Memory B cell (primary cell): ENCODE data around the gene OR10AD1.
"Not testable (repeated sequence)": the region's sequence is repeated elsewhere in the genome, so short reads cannot be mapped to it uniquely, and the experiment has no call there.

Source experiments
- ATAC-seq: fragments of 150-1000 bp; cut with Tn5 transposase; 2 replicates; pipeline ENCODE4 v1.10.0; 2021; ENCODE audit warnings: low read depth, mild to moderate bottlenecking, moderate library complexity
- DNase-seq, 2 donors: peaks; one replicate each; pipeline ENCODE4 v3.0.0; 2022; ENCODE audit warnings: low spot score in 2 of 2
- H3K27ac Mint-ChIP-seq: one replicate; pipeline ENCODE4 v1.8.0; 2022; ENCODE audit warnings: mild to moderate bottlenecking, moderate library complexity, mixed read lengths
- H3K27me3 Mint-ChIP-seq: one replicate; pipeline ENCODE4 v1.8.0; 2022; ENCODE audit warnings: mixed read lengths
- H3K36me3 Mint-ChIP-seq: one replicate; pipeline ENCODE4 v1.8.0; 2022; ENCODE audit warnings: mild to moderate bottlenecking, mixed read lengths
- H3K4me1 Mint-ChIP-seq: one replicate; pipeline ENCODE4 v1.8.0; 2022; ENCODE audit warnings: mixed read lengths
- H3K4me3 Mint-ChIP-seq: one replicate; pipeline ENCODE4 v1.8.0; 2022; ENCODE audit warnings: mild to moderate bottlenecking, moderate library complexity, mixed read lengths
- H3K9me3 Mint-ChIP-seq: one replicate; pipeline ENCODE4 v1.8.0; 2022; ENCODE audit warnings: mixed read lengths

The OR10AD1 gene, protein sequence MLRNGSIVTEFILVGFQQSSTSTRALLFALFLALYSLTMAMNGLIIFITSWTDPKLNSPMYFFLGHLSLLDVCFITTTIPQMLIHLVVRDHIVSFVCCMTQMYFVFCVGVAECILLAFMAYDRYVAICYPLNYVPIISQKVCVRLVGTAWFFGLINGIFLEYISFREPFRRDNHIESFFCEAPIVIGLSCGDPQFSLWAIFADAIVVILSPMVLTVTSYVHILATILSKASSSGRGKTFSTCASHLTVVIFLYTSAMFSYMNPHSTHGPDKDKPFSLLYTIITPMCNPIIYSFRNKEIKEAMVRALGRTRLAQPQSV

DNA sequence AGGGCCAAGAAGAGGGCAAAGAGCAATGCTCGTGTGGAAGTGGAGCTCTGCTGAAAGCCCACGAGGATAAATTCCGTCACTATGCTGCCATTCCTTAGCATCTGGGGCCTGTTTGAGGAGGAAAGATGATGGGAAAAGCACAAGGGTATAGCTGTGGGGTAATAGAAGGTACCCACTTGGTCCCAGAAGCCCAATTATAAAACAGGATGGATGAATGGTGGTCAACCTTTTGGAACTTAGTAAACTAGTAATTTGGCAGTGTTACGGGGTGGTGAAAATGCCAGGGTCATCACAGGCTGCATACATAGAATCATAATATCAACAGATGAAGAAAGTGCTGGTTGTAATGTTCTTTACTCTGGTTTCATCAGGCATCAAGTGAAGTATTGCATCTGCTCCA is at the start of gene OR10AD1:
Gene OR10AD1 (minus strand): TSS at position 101 of the 400 bp plus-strand sequence. CDS start 0 bp downstream, at position 101.
- peaks cover 11% of the 10 kb centered on the region for H3K4me1 Mint-ChIP-seq
- DNase-seq (no peak), ATAC-seq (no peak)
- H3K27me3 Mint-ChIP-seq: no peaks in the 10 kb centered on the region
- H3K9me3 Mint-ChIP-seq: peaks cover 13% of the 10 kb centered on the region
- peaks cover 25% of the 10 kb centered on the region for H3K36me3 Mint-ChIP-seq
- peak within 1 kb of the TSS; percentile 28 for H3K27ac Mint-ChIP-seq
- H3K4me3 Mint-ChIP-seq: no peak within 1 kb of the TSS

DNA sequence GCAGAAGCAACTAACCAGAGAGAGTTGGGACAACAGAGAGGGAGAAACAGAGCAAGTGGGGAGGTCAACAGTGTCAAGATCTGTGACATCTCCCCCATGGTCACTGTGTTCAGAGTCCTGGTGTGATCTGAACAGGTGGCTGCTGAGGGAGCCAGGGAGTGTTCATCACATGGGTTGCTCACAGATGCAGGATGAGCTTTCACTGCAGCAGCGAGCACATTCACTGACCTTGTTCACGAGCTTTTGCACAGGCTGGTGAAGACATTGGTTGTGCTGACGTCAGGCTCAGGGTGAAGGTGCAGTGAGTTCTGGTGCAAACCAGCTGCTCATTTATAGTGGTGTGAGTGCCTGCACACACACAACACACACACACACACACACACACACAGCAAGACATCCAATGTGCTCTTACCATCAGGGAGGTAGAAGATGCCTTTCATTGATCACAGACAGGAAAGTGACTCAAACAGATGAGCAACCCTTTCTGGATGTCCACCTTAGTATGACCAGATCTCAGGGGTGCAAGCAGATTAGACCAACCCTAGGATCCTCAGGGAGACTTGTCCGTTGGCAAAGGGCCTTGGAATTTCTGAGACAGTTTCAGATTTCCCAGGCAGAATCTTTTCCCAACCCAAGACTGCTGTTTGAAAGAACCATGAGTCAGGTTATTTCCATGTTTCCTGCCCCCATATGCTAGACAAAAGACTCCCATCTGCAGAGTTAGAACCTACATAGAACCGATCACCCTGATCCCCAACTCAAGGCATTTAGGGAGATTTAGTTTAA is 44.3 kb upstream of the OR10AD1 start:
- DNase-seq: no peak
- Mint-ChIP-seq H3K36me3 (no peaks in the 10 kb centered on the region), H3K4me3 (no peak overlapping the region), H3K9me3 (no peaks in the 10 kb centered on the region), H3K4me1 (no peaks in the 10 kb centered on the region), H3K27ac (no peak overlapping the region), H3K27me3 (peaks cover 10% of the 10 kb centered on the region)
- no peak for ATAC-seq

DNA sequence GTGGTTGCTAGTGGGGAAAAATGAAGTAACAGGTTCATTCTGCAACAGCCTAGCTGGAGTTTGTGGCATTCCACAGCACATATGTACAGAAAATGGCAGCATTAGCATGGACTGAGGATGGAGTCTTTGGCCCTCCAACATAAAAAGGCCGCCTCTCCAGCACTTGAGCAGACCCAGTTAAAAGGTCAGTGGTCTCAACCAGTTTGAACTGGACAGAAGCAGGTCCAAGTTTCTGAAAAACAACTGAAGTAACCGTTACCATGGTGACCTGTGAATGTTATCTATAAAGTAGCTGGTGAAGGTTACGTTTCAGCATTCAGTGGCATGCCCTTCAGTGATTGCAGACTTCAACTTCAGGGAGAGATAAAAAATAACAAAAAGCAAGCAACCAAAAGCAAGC is 34.1 kb upstream of the OR10AD1 start:
- no peak overlapping the region for H3K27ac Mint-ChIP-seq
- no peak overlapping the region for H3K4me3 Mint-ChIP-seq
- H3K36me3 Mint-ChIP-seq: peaks cover 3% of the 10 kb centered on the region
- ATAC-seq: no peak
- no peaks in the 10 kb centered on the region for H3K4me1 Mint-ChIP-seq
- H3K27me3 Mint-ChIP-seq: peaks cover 4% of the 10 kb centered on the region
- H3K9me3 Mint-ChIP-seq: peaks cover 4% of the 10 kb centered on the region
- DNase-seq: no peak

DNA sequence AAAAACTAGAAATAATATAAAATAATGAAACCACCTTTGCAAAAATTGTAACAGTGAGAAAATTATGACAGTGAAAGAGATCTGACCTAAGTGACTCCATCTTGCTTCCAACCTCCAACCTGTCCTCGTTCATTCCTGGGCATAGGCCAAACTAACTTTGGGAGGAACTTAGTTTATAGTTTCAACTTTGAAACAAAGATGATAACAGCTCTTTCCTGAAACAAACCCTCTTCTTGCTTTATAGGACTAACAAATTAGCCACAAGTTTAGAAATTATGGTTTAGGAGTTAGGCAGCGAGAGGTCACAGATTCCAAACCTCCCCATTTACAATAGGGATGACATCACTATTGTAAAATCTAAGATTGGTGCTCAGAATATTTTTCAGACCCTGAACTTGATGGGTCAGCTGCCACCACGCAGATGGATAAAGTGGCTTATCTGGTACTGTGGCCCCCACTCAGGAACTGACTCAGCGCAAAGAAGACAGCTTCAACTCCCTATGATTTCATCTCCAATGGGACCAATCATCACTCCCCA is 32.8 kb upstream of the OR10AD1 start:
- Mint-ChIP-seq H3K27ac (no peak overlapping the region), H3K27me3 (peaks cover 8% of the 10 kb centered on the region), H3K36me3 (no peaks in the 10 kb centered on the region), H3K4me1 (no peaks in the 10 kb centered on the region), H3K4me3 (no peak overlapping the region), H3K9me3 (peaks cover 3% of the 10 kb centered on the region)
- no peak for DNase-seq
- ATAC-seq: no peak

DNA sequence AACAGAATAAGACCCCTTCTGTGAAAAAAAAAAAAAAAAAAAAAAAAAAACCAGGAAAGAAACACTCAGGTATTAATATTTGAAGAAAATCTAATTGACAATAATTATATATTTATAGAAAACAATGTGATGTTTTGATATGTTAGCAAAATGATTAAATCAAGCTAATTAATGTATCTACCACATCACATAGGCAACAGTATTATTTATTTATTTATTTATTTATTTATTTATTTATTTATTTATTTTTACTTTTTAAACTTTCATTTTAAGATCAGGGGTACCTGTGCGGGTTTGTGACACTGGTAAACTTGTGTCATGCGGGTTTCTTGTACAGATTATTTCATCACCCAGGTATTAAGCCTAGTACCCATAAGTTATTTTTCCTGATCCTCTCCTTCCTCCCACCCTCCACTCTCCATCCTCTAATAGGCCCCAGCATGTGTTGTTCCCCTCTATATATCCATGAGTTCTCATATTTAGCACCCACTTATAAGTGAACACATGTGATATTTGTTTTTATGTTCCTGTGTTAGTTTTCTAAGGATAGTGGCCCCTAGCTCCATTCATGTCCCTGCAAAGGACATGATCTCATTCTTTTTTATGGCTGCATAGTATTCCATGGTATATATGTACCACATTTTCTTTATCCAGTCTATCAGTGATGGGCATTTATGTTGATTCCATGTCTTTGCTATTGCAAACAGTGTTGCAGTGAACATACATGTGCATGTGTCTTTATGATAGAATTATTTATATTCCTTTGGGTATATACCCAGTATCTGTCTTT is 28.3 kb upstream of the OR10AD1 start:
- H3K36me3 Mint-ChIP-seq, ATAC-seq, H3K27ac Mint-ChIP-seq: not testable (repeated sequence)

DNA sequence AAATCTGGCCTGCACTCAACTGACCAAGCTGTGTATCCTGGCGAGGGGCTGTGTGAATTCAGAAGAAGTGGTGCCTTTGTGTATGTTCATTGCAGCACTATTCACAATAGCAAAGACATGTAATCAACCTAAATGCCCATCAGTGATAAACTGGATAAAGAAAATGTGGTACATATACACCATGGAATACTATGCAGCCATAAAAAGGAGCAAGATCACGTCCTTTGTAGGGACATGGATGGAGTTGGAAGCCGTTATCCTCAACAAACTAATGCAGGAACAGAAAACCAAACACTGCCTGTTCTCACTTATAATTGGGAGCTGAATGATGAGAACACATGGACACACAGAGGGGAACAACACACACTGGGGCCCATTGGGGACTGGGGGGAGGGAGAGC is 21.4 kb upstream of the OR10AD1 start:
- H3K27me3 Mint-ChIP-seq: peaks cover 13% of the 10 kb centered on the region
- not testable (repeated sequence) for H3K4me3 Mint-ChIP-seq, H3K36me3 Mint-ChIP-seq

More for the DNA sequence above, 28.3 kb upstream of the OR10AD1 start:
- not testable (repeated sequence) for H3K4me1 Mint-ChIP-seq, DNase-seq, H3K4me3 Mint-ChIP-seq
- H3K9me3 Mint-ChIP-seq: peaks cover 10% of the 10 kb centered on the region
- H3K27me3 Mint-ChIP-seq: peaks cover 12% of the 10 kb centered on the region

DNA sequence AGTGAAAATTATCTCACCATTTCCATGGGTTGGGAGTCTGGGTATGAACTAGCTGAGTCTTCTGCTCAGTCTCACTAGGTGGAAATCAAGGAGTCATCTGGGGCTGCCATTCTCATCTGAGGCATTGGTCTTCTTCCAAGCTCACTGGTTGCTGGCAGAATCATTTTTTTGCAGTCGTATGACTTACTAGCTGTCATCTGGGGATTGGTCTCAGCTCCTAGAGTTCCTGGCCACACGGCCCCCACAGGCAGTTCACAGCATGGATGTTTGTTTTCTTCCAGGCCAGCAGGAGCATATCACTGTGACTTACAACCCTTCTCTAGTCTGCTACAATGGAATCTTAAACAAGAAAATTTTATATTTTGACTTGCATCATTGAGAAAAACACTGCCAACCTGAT is 18.6 kb upstream of the OR10AD1 start:
- H3K27me3 Mint-ChIP-seq: peaks cover 11% of the 10 kb centered on the region
- H3K4me1 Mint-ChIP-seq: no peaks in the 10 kb centered on the region
- H3K9me3 Mint-ChIP-seq: peaks cover 2% of the 10 kb centered on the region
- ATAC-seq (no peak), DNase-seq (no peak)
- H3K36me3 Mint-ChIP-seq: no peaks in the 10 kb centered on the region
- no peak overlapping the region for H3K27ac Mint-ChIP-seq
- no peak overlapping the region for H3K4me3 Mint-ChIP-seq

More for the DNA sequence above, 21.4 kb upstream of the OR10AD1 start:
- ATAC-seq, H3K4me1 Mint-ChIP-seq, H3K9me3 Mint-ChIP-seq, H3K27ac Mint-ChIP-seq, DNase-seq: not testable (repeated sequence)

DNA sequence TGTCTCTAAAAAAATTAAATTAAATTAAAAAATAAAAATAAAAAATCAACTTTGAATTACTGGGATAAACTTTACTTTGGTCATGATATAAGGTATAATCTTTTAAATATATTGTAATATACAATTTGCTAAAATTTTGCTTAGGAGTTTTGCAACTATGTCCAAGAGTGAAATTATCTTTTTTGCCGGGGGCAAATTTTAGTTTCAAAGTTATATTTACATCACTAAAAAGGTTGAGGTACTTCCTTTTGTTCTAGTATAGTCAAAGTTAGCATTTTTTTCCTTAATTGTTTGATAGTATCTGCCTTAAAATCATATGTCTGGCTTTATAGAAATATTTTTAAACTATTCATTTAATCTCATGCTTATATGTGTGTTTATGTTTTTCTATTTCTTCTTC is 17.6 kb upstream of the OR10AD1 start:
- no peak overlapping the region for H3K4me3 Mint-ChIP-seq
- no peaks in the 10 kb centered on the region for H3K4me1 Mint-ChIP-seq
- DNase-seq (no peak), ATAC-seq (no peak)
- no peaks in the 10 kb centered on the region for H3K36me3 Mint-ChIP-seq
- no peak overlapping the region for H3K27ac Mint-ChIP-seq
- H3K9me3 Mint-ChIP-seq: no peaks in the 10 kb centered on the region
- peaks cover 9% of the 10 kb centered on the region for H3K27me3 Mint-ChIP-seq

DNA sequence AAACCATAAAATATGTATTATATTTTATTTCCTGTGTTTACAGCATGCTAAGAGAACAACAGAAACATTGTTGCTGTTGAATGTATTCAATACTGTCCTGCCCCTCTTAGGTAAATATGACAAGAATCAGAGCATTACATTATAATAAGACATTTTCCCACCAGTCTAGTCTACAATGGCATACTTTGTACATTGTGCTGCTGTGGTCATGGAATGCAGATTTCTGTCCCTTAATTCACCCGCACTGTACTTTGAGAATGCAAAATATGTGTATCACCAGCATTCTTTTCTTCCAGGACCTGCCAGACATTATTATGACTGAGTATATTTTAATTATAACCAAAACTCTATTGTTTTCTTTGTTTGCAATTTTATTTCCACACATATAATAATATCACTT is 16.5 kb upstream of the OR10AD1 start:
- Mint-ChIP-seq H3K27me3 (peaks cover 8% of the 10 kb centered on the region), H3K4me1 (no peaks in the 10 kb centered on the region), H3K9me3 (no peaks in the 10 kb centered on the region), H3K27ac (no peak overlapping the region), H3K36me3 (no peaks in the 10 kb centered on the region), H3K4me3 (no peak overlapping the region)
- no peak for ATAC-seq
- DNase-seq: no peak

DNA sequence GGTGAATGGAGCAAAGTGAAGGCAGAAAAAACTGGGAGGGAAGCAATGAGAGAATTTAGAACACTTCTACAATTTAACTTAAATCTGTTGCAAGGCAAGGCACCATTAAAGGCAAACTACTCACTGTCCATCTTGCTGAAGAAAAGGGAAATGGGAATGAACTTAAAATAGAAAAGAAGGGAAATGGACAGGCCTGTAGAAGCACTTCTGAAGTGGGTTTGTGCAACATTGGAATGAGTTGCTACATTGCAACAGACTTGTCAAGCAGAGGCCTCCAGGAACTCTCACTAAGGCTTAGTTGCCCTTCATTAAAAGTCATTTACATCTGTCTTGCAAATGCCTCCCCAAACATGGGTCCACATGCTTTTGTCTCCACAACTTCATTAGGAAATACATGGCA is 13.7 kb upstream of the OR10AD1 start:
- no peak overlapping the region for H3K27ac Mint-ChIP-seq
- DNase-seq (no peak), ATAC-seq (no peak)
- H3K27me3 Mint-ChIP-seq: peaks cover 5% of the 10 kb centered on the region
- peaks cover 17% of the 10 kb centered on the region for H3K4me1 Mint-ChIP-seq
- H3K9me3 Mint-ChIP-seq: no peaks in the 10 kb centered on the region
- no peaks in the 10 kb centered on the region for H3K36me3 Mint-ChIP-seq
- no peak overlapping the region for H3K4me3 Mint-ChIP-seq

DNA sequence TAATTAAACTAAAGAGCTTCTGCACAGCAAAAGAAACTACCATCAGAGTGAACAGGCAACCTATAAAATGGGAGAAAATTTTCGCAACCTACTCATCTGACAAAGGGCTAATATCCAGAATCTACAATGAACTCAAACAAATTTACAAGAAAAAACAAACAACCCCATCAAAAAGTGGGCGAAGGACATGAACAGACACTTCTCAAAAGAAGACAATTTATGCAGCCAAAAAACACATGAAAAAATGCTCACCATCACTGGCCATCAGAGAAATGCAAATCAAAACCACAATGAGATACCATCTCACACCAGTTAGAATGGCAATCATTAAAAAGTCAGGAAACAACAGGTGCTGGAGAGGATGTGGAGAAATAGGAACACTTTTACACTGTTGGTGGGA is 6.4 kb upstream of the OR10AD1 start:
- H3K9me3 Mint-ChIP-seq, H3K27ac Mint-ChIP-seq, ATAC-seq, H3K36me3 Mint-ChIP-seq, DNase-seq, H3K27me3 Mint-ChIP-seq, H3K4me3 Mint-ChIP-seq: not testable (repeated sequence)
- H3K4me1 Mint-ChIP-seq: peaks cover 20% of the 10 kb centered on the region

DNA sequence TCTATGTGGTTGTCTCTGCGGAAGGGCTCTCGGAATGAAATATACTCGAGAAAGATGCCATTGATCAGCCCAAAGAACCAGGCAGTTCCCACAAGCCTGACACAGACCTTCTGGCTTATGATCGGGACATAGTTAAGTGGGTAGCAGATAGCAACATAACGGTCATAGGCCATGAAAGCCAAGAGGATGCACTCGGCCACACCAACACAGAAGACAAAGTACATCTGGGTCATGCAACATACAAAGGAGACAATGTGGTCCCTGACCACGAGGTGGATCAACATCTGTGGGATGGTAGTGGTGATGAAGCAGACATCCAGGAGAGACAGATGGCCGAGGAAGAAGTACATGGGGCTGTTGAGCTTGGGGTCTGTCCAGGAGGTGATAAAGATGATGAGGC is 326 bp downstream of the OR10AD1 start:
- Mint-ChIP-seq H3K36me3 (peaks cover 25% of the 10 kb centered on the region), H3K4me1 (peaks cover 11% of the 10 kb centered on the region)

DNA sequence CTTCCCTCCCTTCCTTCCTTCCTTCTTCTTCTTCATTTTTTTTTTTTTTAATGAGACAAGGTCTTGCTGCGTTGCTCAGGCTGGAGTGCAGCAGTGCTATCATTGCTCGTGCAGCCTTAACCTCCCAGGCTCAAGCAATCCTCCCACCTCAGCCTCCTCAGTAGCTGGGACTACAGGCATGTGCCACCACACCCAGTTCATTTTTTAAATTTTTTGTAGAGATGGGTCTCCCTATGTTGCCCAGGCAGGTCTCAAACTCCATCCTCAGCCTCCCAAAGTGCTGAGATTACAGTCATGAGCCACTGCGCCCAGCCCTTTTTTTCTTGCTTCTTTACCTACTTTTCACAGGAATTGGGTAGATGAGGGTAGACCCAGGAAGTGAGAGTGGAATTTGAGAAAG is 1.6 kb downstream of the OR10AD1 start:
- Mint-ChIP-seq H3K9me3 (peaks cover 10% of the 10 kb centered on the region), H3K4me1 (peaks cover 14% of the 10 kb centered on the region), H3K4me3 (no peak overlapping the region), H3K27ac (no peak overlapping the region), H3K27me3 (no peaks in the 10 kb centered on the region), H3K36me3 (peaks cover 24% of the 10 kb centered on the region)
- no peak for DNase-seq
- no peak for ATAC-seq

More for the DNA sequence above, 326 bp downstream of the OR10AD1 start:
- DNase-seq (no peak), ATAC-seq (no peak)
- Mint-ChIP-seq H3K4me3 (no peak overlapping the region), H3K9me3 (peaks cover 13% of the 10 kb centered on the region), H3K27ac (peak overlapping the region; percentile 28), H3K27me3 (no peaks in the 10 kb centered on the region)

DNA sequence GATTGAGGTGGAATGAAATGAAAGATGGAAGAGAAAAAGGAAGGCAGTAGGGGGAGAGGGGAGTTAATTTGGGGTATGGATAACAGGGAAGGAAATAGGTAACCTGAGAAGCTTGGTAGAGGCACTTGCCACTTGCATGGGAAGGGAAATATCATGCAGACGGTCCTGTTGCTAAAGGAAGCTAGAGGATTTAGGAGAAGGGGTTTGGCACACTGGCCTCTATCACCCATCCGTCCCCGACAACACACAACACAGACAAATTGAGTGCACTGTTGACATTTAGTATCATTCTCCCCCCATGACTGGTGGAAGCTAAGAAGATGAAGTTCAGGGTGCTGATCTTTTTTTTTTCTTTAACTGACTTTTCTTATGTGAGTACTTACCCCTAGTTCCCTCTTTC is 2.0 kb downstream of the OR10AD1 start:
- Mint-ChIP-seq H3K36me3 (peaks cover 20% of the 10 kb centered on the region), H3K27ac (no peak overlapping the region), H3K4me3 (no peak overlapping the region), H3K4me1 (peaks cover 14% of the 10 kb centered on the region), H3K27me3 (no peaks in the 10 kb centered on the region), H3K9me3 (peaks cover 10% of the 10 kb centered on the region)
- ATAC-seq (no peak), DNase-seq (no peak)
